Measurements from ENCODE around the gene PTX3.

The PTX3 gene

DNA sequence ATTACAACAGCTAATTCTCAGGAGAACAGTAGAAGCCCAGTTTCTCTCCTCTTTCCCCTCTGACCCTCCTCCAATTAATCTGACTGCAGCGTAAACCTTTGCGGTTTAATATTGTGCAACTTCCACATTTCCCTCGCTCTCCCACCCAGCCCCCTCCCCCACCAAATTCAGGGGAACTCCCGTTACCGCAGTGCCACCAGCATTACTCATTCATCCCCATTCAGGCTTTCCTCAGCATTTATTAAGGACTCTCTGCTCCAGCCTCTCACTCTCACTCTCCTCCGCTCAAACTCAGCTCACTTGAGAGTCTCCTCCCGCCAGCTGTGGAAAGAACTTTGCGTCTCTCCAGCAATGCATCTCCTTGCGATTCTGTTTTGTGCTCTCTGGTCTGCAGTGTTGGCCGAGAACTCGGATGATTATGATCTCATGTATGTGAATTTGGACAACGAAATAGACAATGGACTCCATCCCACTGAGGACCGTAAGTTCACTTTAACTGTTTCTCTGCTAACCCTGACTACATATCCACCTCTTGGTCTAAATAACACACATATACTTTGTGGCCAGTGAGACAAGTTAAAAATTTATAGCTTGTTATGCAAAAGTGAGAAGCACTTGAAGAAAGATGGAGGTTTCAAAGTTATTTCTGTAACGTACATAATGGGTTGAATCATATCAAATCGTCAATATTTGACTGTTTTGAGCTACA lies at the start of gene PTX3:
Gene PTX3 (plus strand): TSS at position 268 of the 709 bp plus-strand sequence. CDS start 84 bp downstream, at position 352.
- H3K27ac Mint-ChIP-seq = no peak within 1 kb of the TSS

DNA sequence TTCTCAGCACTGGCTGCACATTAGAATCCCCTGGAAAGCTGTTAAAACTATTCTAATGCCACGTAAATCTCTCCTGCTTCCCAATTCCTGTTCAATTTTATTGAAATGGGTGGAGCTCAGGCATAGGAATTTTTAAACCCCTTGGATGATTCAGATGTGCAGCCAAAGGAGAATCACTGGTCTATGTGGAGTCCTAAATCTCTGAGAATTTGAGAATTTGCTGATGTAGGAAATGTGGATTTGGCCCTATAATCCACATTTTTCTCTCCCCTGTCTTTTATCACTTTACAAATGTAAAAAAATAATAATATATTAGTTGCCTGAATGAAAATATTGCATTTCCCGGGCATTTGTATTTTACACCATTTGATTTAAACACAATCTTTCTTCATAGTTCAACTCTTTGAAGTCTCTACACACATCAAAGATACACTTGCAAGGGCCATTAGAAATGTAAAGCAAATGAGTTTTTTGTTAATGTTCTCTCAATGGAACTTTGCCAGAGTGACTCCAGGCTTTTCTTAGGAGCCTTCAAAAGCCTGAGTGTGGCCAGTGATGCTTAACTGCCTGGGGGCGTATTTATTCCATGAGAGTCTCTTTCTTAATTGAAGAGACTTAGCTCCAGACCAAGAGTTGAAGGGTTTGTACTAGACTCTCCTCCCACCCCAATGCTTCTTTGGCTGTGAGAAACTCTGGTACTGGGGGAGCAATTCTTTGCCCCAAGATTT lies 48.8 kb upstream of the PTX3 start:
- Mint-ChIP-seq H3K9me3 (no peaks in the 10 kb centered on the region), H3K4me3 (no peak overlapping the region), H3K36me3 (no peaks in the 10 kb centered on the region), H3K27me3 (no peaks in the 10 kb centered on the region), H3K4me1 (no peaks in the 10 kb centered on the region), H3K27ac (no peak overlapping the region)
- CTCF ChIA-PET = no interaction called here
- no peak for DNase-seq

More for the DNA sequence above, at the start of gene PTX3:
- CTCF ChIA-PET = interaction anchor here (0.6 to 0.7 kb wide), 2 partner anchors 31 to 1837 kb away, joined by 3 read pairs; no protein-coding TSS in a partner anchor
- Mint-ChIP-seq H3K36me3 (no peaks in the 10 kb centered on the region), H3K4me3 (peak within 1 kb of the TSS; percentile 52), H3K9me3 (no peaks in the 10 kb centered on the region), H3K4me1 (peaks cover 9% of the 10 kb centered on the region), H3K27me3 (peaks cover 43% of the 10 kb centered on the region)
- no peak for DNase-seq

DNA sequence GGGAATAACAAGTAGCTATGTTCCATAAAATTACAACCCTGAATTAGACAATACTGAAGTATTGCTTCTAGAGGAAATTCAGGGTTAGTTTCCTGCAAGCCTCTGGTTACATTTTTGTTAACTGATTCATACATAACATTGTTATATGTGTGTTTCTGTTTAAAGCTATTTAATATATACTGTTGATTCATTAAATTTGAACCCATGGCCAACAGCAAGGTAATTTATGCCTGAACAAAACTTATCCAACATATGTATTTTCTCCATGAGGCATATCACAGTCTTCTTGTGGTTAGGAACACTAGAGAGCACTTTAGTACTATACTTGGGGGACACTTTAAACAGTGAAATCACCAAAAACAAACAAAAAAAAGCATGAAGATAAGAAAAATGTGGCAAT lies 47.7 kb upstream of the PTX3 start:
- Mint-ChIP-seq H3K9me3 (no peaks in the 10 kb centered on the region), H3K27me3 (no peaks in the 10 kb centered on the region), H3K27ac (no peak overlapping the region), H3K36me3 (no peaks in the 10 kb centered on the region), H3K4me1 (no peaks in the 10 kb centered on the region), H3K4me3 (no peak overlapping the region)
- DNase-seq = no peak
- CTCF ChIA-PET = no interaction called here

DNA sequence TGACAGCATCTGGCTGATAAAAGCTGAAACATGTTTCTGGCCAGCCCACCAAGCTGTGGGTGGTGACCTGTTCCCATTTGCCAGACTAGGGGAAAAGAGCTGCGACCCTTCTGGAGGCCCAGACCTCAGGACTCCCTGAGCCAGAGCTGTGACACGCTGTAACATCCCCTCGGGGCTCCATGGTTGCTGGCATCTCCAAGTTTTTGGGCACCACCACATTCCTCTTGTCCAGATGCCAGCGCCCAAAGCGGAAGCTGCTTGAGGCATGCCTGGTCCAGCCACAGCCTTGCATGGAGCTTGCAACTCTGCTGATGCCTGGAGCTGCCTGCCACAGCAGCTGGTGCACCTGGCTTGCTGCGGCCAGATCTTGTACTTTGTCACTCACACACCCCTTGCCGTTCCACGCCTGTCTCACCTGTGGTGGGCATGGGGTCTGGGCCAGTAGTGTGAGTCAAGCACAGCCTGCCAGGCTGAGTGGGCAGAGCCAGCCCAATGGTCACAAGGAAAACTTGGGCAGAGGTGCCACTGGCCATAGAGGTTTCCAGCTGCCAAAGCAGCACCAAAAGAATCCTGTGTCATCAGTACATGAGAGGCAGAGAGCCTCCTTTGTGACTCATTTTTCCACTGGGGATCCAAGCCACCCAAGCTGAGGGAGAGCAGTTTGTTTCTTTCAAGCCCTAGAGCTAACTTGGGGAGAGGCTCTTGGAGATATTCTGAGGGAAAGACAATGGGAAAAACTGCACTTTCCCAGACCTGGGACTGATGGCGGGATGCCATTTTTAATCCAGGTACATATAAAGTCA lies 45.7 kb upstream of the PTX3 start:
- CTCF ChIA-PET = no interaction called here
- Mint-ChIP-seq H3K27ac (no peak overlapping the region), H3K36me3 (no peaks in the 10 kb centered on the region), H3K4me3 (no peak overlapping the region), H3K27me3 (no peaks in the 10 kb centered on the region), H3K4me1 (no peaks in the 10 kb centered on the region), H3K9me3 (no peaks in the 10 kb centered on the region)
- DNase-seq = no peak

DNA sequence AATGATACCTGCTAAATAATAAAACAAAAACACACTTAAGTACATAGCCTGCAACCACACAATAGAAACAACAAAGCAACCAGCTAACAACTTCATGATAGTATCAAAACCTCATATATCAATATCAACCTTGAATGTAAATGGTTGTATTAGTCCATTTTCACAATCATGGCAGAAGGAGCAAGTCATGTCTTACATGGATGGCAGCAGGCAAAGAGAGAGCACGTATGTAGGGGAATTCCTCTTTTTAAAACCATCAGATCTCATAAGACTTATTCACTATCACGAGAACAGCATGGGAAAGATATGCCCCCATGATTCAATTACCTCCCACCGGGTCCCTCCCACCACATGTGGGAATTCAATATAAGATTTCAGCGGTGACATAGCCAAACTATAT lies 44.5 kb upstream of the PTX3 start:
- H3K4me1 Mint-ChIP-seq = no peaks in the 10 kb centered on the region
- H3K27ac Mint-ChIP-seq = no peak overlapping the region
- H3K9me3 Mint-ChIP-seq = no peaks in the 10 kb centered on the region
- H3K27me3 Mint-ChIP-seq = no peaks in the 10 kb centered on the region
- CTCF ChIA-PET = no interaction called here
- H3K4me3 Mint-ChIP-seq = no peak overlapping the region
- no peak for DNase-seq
- H3K36me3 Mint-ChIP-seq = no peaks in the 10 kb centered on the region

DNA sequence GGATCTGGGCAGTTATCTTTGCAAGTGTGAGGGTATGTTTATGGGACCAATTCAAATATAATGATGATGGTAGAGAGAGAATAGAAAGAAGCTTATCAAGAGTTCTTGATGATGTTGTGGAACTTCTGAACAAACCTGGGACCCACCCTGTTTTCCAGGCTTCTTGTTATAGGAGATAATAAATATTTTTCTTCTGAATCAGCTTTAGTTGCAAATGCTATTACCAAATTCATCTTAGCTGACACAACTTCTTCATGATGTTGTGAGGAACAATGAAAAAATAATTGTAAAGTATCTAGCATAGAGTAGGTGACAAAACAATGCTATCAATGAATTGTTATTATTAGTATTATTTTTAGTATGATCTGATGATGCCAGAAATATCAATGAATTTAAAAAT lies 43.5 kb upstream of the PTX3 start:
- DNase-seq = no peak
- no peaks in the 10 kb centered on the region for H3K4me1 Mint-ChIP-seq
- H3K27me3 Mint-ChIP-seq = no peaks in the 10 kb centered on the region
- no peak overlapping the region for H3K27ac Mint-ChIP-seq
- no peak overlapping the region for H3K4me3 Mint-ChIP-seq
- CTCF ChIA-PET = no interaction called here
- H3K36me3 Mint-ChIP-seq = no peaks in the 10 kb centered on the region
- no peaks in the 10 kb centered on the region for H3K9me3 Mint-ChIP-seq

DNA sequence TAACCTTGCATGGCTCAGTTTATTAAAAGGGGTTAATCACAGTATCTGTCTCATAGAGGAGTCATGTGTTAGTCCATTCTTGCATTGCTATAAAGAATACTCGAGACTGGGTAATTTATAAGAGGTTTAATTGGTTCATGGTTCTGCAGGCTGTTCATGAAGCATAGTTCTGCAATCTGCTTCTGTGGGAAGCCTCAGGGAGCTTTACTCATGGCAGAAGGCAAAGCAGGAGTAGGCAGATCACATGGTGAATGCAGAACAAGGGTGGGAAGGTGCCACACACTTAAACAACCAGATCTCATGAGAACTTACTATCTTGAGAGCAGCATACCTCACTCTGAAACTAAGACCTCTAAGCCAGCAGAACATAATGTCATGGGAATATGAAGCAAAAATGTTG lies 42.2 kb upstream of the PTX3 start:
- Mint-ChIP-seq H3K4me3 (no peak overlapping the region), H3K27me3 (no peaks in the 10 kb centered on the region), H3K27ac (no peak overlapping the region), H3K9me3 (no peaks in the 10 kb centered on the region), H3K4me1 (no peaks in the 10 kb centered on the region), H3K36me3 (no peaks in the 10 kb centered on the region)
- DNase-seq = no peak
- CTCF ChIA-PET = no interaction called here

DNA sequence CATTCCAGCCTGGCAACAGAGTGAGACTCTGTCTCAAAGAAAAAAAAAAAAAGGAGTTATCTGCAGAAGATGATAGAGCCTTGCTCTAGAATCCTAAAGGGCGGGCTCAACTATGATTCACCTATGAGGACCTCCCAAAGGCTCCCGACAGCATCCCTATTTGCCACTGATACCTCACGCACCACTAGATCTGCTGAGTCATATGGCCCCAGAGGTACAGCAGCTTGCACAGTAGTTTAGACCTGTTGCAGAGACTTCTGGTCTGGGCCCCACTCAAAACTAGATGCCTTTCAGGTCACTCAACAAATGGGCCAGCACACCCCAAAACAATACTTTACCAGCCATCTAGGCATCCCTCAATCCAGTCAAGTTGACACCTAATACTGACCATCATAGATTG lies 38.1 kb upstream of the PTX3 start:
- H3K4me3 Mint-ChIP-seq = no peak overlapping the region
- no peaks in the 10 kb centered on the region for H3K36me3 Mint-ChIP-seq
- H3K27me3 Mint-ChIP-seq = no peaks in the 10 kb centered on the region
- H3K9me3 Mint-ChIP-seq = no peaks in the 10 kb centered on the region
- no peak overlapping the region for H3K27ac Mint-ChIP-seq
- CTCF ChIA-PET = no interaction called here
- DNase-seq = no peak
- no peaks in the 10 kb centered on the region for H3K4me1 Mint-ChIP-seq

DNA sequence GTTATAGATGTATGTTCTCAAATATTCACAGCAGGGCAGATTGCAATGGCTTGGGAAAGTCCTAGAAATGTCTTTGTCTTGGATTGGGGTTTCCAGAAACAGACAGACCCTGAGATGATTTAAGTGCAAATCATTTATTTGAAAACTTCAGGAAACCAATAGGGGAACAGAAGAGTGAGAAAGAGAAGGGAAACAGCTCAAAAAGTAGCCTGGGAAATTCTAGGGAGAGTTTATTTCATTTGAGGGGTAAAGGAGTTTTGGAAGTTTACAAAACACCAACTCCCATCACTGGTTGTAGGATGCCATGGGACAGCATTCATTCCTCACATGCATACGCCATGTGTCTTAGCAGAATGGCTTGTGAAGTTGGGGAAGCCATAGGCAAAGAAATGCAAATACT lies 32.3 kb upstream of the PTX3 start:
- CTCF ChIA-PET = no interaction called here
- no peaks in the 10 kb centered on the region for H3K27me3 Mint-ChIP-seq

DNA sequence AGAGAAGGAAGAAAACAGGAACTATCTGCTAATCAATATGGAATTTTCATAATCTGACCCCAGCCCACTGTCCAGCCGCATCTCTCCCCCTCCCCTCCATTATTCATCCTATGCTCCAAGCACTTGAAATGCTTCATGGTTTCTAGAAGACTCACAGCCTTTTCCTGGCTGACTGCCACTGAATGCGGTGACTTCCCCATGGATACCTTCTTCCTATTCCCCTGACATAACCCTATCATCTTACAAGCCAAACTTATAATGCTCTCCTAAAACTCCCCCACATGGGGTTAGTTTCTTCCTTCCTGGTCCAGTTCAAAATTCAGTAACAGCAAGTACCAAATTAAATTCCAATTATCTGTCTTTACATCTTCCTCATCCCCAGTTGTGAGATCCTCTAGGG lies 31.2 kb upstream of the PTX3 start:
- Mint-ChIP-seq H3K27me3 (no peaks in the 10 kb centered on the region), H3K4me3 (no peak overlapping the region), H3K36me3 (no peaks in the 10 kb centered on the region), H3K9me3 (no peaks in the 10 kb centered on the region), H3K27ac (no peak overlapping the region), H3K4me1 (no peaks in the 10 kb centered on the region)
- DNase-seq = no peak
- CTCF ChIA-PET = no interaction called here

More for the DNA sequence above, 32.3 kb upstream of the PTX3 start:
- Mint-ChIP-seq H3K27ac (no peak overlapping the region), H3K4me3 (no peak overlapping the region), H3K36me3 (no peaks in the 10 kb centered on the region), H3K4me1 (no peaks in the 10 kb centered on the region), H3K9me3 (no peaks in the 10 kb centered on the region)
- DNase-seq = no peak

DNA sequence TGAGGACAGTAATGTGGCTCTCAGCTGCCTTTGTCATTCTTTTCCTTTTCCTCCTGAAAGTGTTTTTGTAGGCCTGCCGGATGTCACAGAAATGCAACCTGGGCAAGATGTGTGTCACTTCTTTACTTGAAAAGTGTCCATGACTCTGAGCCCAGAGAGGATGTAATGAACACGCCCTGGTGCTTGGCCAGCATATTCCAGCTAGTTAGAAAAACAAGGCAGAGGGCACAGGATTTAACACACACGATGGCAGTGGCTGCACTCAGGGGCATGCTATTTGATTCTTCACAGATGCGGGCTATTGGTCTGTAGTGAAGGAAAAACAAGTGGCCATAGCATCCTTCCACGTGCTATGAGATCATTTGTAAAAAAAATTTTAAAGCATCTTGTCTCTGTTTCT lies 30.3 kb upstream of the PTX3 start:
- Mint-ChIP-seq H3K36me3 (no peaks in the 10 kb centered on the region), H3K27ac (no peak overlapping the region), H3K27me3 (no peaks in the 10 kb centered on the region), H3K4me3 (no peak overlapping the region), H3K9me3 (no peaks in the 10 kb centered on the region), H3K4me1 (no peaks in the 10 kb centered on the region)
- DNase-seq = no peak
- CTCF ChIA-PET = no interaction called here

DNA sequence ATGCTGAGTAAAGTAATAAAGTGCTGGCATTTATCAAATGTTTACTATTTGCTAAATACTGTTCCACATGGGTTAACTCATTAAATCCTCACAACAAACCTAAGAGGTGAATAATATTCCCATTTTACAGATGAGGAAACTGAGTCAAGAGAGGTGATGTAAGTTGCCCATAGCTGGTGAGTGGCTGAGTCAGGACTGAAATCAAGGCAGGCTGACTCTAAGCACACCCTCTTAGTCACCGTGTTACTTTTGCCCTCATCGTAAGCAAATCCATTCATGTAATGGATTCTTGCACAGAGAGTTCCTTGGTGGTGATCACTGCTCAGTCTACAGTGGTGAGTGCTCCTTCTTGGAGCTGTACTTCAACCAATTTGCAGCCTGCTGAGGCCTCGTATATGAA lies 28.9 kb upstream of the PTX3 start:
- H3K36me3 Mint-ChIP-seq = no peaks in the 10 kb centered on the region
- no peaks in the 10 kb centered on the region for H3K4me1 Mint-ChIP-seq
- H3K27ac Mint-ChIP-seq = no peak overlapping the region
- DNase-seq = no peak
- CTCF ChIA-PET = no interaction called here
- no peak overlapping the region for H3K4me3 Mint-ChIP-seq
- peaks cover 3% of the 10 kb centered on the region for H3K27me3 Mint-ChIP-seq
- H3K9me3 Mint-ChIP-seq = no peaks in the 10 kb centered on the region

DNA sequence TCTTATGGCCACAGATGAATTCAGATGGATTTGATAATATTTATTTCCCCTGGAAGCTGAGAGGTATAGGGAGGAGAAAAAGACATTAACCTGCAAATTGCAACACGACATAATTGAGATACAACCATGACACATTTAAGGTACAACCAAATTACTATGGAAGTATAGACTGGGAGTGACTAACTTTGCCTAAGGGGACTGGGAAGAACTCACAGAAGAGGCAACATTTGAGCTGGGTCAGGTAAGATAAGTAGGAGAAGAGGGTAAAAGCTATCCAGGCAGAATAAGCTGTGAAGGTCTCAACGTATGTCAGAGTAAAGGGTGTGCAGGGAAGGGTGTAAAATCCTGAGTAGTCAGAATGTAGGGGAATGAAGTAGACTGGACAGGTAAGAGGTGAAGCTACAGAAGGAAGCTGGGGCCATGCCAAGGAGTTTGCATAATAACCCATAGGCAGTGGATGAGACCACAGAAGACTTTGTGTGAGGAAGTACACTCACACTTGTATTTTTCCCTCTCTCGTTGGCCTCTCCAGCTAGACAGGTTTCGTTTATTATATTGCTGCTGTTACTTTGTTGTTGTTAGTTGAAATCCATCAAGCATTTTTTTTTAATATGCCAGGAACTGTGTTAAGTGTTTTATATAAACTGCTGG lies 28.0 kb upstream of the PTX3 start:
- no peak overlapping the region for H3K27ac Mint-ChIP-seq
- no peak for DNase-seq
- no peaks in the 10 kb centered on the region for H3K4me1 Mint-ChIP-seq
- peaks cover 3% of the 10 kb centered on the region for H3K27me3 Mint-ChIP-seq
- H3K36me3 Mint-ChIP-seq = no peaks in the 10 kb centered on the region
- CTCF ChIA-PET = interaction anchor here (0.6 kb wide), 1 partner anchor 120 kb away, joined by 3 read pairs; no protein-coding TSS in a partner anchor
- H3K4me3 Mint-ChIP-seq = no peak overlapping the region
- H3K9me3 Mint-ChIP-seq = no peaks in the 10 kb centered on the region

DNA sequence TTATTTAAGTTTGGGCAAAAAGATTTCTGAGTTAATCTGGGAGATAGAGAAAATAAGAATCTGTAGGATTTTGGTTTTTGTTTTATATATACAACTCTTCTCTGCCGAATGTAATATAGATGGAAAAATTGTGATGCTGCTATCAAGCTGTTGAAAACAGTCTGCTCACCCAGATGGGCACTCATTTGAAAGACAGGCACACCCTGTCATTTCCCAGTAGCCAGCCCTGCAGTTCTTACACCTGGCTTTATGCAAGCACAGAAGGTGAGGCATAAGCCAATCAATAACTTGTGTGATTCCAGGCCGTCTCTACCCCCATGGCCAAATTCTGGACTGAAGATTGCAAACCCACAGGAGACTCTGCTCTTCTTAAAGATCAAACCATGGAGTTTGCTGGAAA lies 27.1 kb upstream of the PTX3 start:
- CTCF ChIA-PET = no interaction called here
- DNase-seq = no peak
- Mint-ChIP-seq H3K4me3 (no peak overlapping the region), H3K36me3 (no peaks in the 10 kb centered on the region), H3K4me1 (no peaks in the 10 kb centered on the region), H3K27me3 (peaks cover 3% of the 10 kb centered on the region), H3K9me3 (no peaks in the 10 kb centered on the region), H3K27ac (no peak overlapping the region)
